ENCODE results near the gene MAP1A. TPM values are rescaled to one million over a fixed set of nuclear protein-coding genes. Genes with fewer than 3 reads are reported as not detected.

MAP1A gene
- total RNA-seq, 1 experiment from 2014 or later, result 2.5 TPM

DNA sequence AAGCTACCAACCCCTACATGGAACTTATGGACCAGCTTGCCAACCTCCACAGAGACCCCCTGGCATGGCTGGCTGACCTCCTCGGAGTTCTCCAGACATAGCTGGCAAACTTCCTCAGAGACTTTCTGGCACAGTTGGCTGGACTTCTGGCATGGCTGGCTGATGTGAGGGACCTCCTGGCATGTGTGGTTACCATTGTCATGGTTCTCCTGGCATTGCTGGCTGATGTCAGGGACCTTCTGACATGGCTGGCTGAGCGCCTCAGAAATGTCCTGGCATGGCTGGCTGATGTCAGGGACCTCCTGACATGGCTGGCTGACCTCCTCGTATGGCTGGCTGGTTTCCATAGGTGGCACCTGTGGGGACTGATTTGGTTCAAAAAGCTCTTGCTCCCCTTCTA lies 17.5 kb downstream of the MAP1A start:
- H3K9ac ChIP-seq (ENCODE audit: extremely low read depth, insufficient read length, low read length), result no peak overlapping the region
- H2AFZ ChIP-seq (ENCODE audit: low read length), result no peak overlapping the region
- H3T11ph ChIP-seq (ENCODE audit: low read length), result no peak overlapping the region
- H3K27me3 ChIP-seq (ENCODE audit: insufficient read depth, low read length), result no peaks in the 10 kb centered on the region
- H3K4me3 Mint-ChIP-seq, result no peak overlapping the region
- no peak overlapping the region for H2AK5ac ChIP-seq (ENCODE audit: insufficient read length, low read length)
- H3K18ac ChIP-seq (ENCODE audit: insufficient read length, low read depth, low read length), result no peak overlapping the region
- H3K27ac ChIP-seq (ENCODE audit: insufficient read length, low read depth, low read length), result no peak overlapping the region
- H3K9me3 Mint-ChIP-seq, result no peaks in the 10 kb centered on the region
- no peak overlapping the region for H2BK120ac ChIP-seq (ENCODE audit: low read depth, low read length, poor library complexity, severe bottlenecking)
- no peak overlapping the region for H3K4me2 ChIP-seq (ENCODE audit: insufficient read depth, insufficient read length, low read length)
- H3K9me3 ChIP-seq (ENCODE audit: control insufficient read depth, low read depth, low read length), result no peaks in the 10 kb centered on the region
- H2BK5ac ChIP-seq (ENCODE audit: insufficient read length, low read length), result no peak overlapping the region
- no peak overlapping the region for H2BK20ac ChIP-seq (ENCODE audit: low read depth, low read length, poor library complexity, severe bottlenecking)
- no peak overlapping the region for H4K91ac ChIP-seq (ENCODE audit: insufficient read length, low read depth, low read length)
- no peak overlapping the region for H3K56ac ChIP-seq (ENCODE audit: insufficient read length, low read depth, low read length)
- H3K79me1 ChIP-seq (ENCODE audit: insufficient read depth, low read depth, low read length, poor library complexity, severe bottlenecking), result no peaks in the 10 kb centered on the region
- no CpG with 5 or more reads among the region's 3 CpGs for WGBS (ENCODE audit: extremely low coverage, insufficient read length, low lambda C conversion rate)
- peaks cover 19 to 21% of the 10 kb centered on the region in 2 experiments for H3K4me1 Mint-ChIP-seq
- no peak overlapping the region for H3K14ac ChIP-seq (ENCODE audit: insufficient read depth, low read length)
- DNase-seq, result no peak
- H3K4ac ChIP-seq (ENCODE audit: low read depth, low read length), result no peak overlapping the region
- H2BK12ac ChIP-seq (ENCODE audit: insufficient read length, low read depth, low read length), result no peak overlapping the region
- H3K23ac ChIP-seq (ENCODE audit: insufficient read length, low read depth, low read length), result no peak overlapping the region
- H3K27me3 Mint-ChIP-seq (ENCODE audit: low read depth), result peaks cover 3% of the 10 kb centered on the region; the same call in 1 of the 2 replicates
- H3K27ac Mint-ChIP-seq, result no peak overlapping the region
- peaks cover 0 to 2% (median 0%) of the 10 kb centered on the region in 3 experiments; a peak in 1 of 7 replicates for H3K36me3 Mint-ChIP-seq (ENCODE audit: insufficient read depth in 1 of 3, low read depth in 3 of 3)
- peaks cover 8% of the 10 kb centered on the region; the same call in 1 of the 2 replicates for H3K4me1 ChIP-seq (ENCODE audit: insufficient read depth, low read length)
- no peak overlapping the region for H4K8ac ChIP-seq (replicated peaks; ENCODE audit: insufficient read length, low read depth, low read length)
- H2BK15ac ChIP-seq (ENCODE audit: low read depth, low read length), result no peak overlapping the region
- TF ChIP-seq, protein P1, sequence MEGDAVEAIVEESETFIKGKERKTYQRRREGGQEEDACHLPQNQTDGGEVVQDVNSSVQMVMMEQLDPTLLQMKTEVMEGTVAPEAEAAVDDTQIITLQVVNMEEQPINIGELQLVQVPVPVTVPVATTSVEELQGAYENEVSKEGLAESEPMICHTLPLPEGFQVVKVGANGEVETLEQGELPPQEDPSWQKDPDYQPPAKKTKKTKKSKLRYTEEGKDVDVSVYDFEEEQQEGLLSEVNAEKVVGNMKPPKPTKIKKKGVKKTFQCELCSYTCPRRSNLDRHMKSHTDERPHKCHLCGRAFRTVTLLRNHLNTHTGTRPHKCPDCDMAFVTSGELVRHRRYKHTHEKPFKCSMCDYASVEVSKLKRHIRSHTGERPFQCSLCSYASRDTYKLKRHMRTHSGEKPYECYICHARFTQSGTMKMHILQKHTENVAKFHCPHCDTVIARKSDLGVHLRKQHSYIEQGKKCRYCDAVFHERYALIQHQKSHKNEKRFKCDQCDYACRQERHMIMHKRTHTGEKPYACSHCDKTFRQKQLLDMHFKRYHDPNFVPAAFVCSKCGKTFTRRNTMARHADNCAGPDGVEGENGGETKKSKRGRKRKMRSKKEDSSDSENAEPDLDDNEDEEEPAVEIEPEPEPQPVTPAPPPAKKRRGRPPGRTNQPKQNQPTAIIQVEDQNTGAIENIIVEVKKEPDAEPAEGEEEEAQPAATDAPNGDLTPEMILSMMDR (conservative IDR thresholded peaks at IDR 0.05), result no peak
- no peaks in the 10 kb centered on the region for H4K20me1 ChIP-seq (ENCODE audit: control insufficient read depth, insufficient read depth, insufficient read length)
- H3K23me2 ChIP-seq (ENCODE audit: insufficient read length, low read depth, low read length, poor library complexity, severe bottlenecking), result no peaks in the 10 kb centered on the region
- H4K5ac ChIP-seq (ENCODE audit: insufficient read length, low read depth, low read length), result no peak overlapping the region
- no peaks in the 10 kb centered on the region for H3K79me2 ChIP-seq (ENCODE audit: insufficient read depth, low read length)
